Measurements from ENCODE around the gene IGFLR1. TPM values are rescaled to one million over a fixed set of nuclear protein-coding genes. Genes with fewer than 3 reads are reported as not detected.

Gene IGFLR1
- polyA plus RNA-seq, 3 donors, result 80.5 to 144 (median 119) TPM

DNA sequence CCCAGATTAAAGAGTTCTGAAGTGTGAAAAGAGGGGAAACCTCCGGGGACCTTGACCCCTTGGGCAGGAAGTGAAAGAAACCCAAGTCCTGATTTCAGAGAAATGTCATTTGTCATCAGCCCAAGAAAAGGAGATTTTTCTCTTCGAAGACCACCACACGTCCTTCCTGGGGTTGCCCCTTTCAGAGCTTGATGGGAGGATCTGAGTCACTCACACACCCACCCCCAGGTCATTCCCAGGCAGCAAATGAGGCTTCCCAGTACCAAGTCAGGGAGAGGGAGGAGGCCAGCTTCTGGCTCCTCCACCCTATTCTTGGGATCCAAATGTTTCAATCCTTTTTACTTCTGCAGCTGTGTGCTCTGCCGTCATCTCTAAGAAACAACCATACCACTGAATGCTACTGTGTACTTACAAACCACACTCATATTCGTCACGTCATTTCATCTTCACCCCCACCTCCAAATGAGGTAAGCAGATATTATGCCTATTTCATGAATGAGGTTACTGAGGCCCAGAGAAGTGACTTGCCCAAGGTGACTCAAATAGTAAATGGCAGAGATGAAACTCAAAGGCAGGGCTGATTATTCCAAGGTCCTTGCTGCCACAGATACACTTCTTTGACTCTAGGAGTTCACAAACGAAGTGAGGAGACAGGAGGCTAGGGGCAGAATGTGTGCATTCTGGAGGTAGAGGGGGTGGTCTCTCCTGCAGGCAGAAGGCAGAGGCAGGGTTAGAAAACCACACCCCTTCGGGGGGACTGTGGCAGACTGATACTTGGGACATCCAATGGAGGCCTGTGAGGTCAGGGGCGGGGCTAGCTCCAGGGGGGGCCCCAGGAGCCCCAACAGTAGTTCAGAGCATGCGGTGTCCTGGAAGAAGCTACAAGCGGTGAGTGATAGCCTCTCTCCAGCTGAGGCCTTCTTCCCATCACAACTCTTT lies 29.4 kb downstream of the IGFLR1 start:
- Histone ChIP-seq H3K4me3 (replicated peaks in 1 of 3; ENCODE audit: low read depth in 2 of 3, low read length in 3 of 3) (no peak overlapping the region), H3K4me1 (ENCODE audit: control insufficient read depth in 1 of 2, insufficient read depth in 2 of 2, low read length in 2 of 2) (peaks cover 13 to 19% of the 10 kb centered on the region in 2 donors), H3K9ac (ENCODE audit: insufficient read depth, low read length, poor library complexity, severe bottlenecking) (no peak overlapping the region), H3K9me3 (replicated peaks in 1 of 2; ENCODE audit: control insufficient read depth in 1 of 2, insufficient read depth in 1 of 2, low read length in 2 of 2) (no peaks in the 10 kb centered on the region), H3K4me2 (replicated peaks; ENCODE audit: extremely low read depth, low read length, poor library complexity, severe bottlenecking) (no peak overlapping the region), H2AFZ (ENCODE audit: insufficient read depth, low read depth, low read length, poor library complexity, severe bottlenecking) (no peak overlapping the region), H3K27ac (ENCODE audit: low read depth in 1 of 2, low read length in 2 of 2) (no peak overlapping the region), H3K36me3 (replicated peaks in 1 of 2; ENCODE audit: control insufficient read depth in 1 of 2, insufficient read depth in 2 of 2, low read length in 2 of 2) (no peaks in the 10 kb centered on the region), H4K20me1 (ENCODE audit: insufficient read depth, low read length) (no peaks in the 10 kb centered on the region), H3K27me3 (ENCODE audit: control insufficient read depth in 2 of 2, insufficient read depth in 2 of 2, low read length in 2 of 2) (no peaks in the 10 kb centered on the region), H3K79me2 (ENCODE audit: insufficient read depth, low read length) (no peaks in the 10 kb centered on the region)
- no peak for DNase-seq
- intact Hi-C loops (cut with micrococcal nuclease), result no loop called here
- Mint-ChIP-seq H3K4me3 (peak overlapping the region in 1 of 2 donors; percentile 45), H3K9me3 (no peaks in the 10 kb centered on the region), H3K27ac (peak overlapping the region in 1 of 7 donors; percentile 37), H3K36me3 (no peaks in the 10 kb centered on the region), H3K27me3 (ENCODE audit: low read depth in 3 of 3) (peaks cover 6 to 7% (median 6%) of the 10 kb centered on the region in 3 donors), H3K4me1 (peaks cover 15% of the 10 kb centered on the region)
- WGBS (ENCODE audit: insufficient coverage), result 100% methylated on average over 5 of the region's 11 CpGs
- TF ChIP-seq, protein P1, sequence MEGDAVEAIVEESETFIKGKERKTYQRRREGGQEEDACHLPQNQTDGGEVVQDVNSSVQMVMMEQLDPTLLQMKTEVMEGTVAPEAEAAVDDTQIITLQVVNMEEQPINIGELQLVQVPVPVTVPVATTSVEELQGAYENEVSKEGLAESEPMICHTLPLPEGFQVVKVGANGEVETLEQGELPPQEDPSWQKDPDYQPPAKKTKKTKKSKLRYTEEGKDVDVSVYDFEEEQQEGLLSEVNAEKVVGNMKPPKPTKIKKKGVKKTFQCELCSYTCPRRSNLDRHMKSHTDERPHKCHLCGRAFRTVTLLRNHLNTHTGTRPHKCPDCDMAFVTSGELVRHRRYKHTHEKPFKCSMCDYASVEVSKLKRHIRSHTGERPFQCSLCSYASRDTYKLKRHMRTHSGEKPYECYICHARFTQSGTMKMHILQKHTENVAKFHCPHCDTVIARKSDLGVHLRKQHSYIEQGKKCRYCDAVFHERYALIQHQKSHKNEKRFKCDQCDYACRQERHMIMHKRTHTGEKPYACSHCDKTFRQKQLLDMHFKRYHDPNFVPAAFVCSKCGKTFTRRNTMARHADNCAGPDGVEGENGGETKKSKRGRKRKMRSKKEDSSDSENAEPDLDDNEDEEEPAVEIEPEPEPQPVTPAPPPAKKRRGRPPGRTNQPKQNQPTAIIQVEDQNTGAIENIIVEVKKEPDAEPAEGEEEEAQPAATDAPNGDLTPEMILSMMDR (IDR thresholded peaks at IDR 0.05), result no peak

DNA sequence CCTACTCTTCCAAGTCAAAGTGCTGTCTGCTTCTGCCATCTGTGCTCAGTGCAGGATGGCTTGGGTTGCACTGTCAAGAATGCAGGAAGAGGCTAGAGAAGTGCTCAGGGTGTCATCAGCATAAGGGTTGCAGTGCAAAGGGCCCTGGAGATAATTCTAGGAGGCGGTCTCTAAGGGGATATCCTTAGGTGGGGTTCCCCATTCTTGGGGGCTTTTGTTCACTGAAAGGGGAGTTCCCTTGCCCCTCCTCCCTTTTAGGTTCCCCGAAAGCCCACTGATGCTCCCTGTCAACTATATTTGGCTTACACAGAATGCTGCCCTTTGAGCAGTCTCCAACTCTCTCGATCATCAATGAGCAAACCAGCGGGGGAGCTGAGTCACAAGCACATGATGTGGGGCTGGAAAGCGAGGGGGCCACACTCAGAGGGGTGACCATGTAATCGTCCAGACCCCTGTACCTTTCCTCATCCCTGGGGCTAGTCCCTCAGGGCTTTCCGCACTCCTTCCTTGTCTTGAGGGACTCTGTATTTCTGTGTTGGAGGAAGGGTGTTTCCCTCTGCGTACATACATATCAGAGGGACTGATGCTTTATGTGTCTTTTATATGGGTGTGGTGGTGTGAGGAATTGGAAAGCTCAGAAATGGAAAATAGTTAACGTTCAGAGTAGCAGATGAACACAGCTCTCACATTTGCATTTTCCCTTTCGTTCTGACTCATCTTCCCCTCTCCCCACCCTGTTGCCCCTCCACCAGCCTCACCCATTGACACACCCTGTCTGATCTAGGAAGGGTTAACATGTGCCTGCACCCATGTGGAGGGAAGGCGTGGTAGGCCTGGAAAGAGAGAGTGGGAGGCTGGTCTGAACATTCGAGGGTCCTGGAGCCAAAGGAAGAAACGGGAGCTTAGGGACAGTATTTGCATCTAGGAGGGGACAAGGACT lies 31.2 kb downstream of the IGFLR1 start:
- no peak for DNase-seq
- Mint-ChIP-seq H3K36me3 (no peaks in the 10 kb centered on the region), H3K4me3 (no peak overlapping the region), H3K4me1 (peaks cover 7% of the 10 kb centered on the region), H3K27ac (peak overlapping the region in 1 of 7 donors; percentile 34), H3K9me3 (no peaks in the 10 kb centered on the region), H3K27me3 (ENCODE audit: low read depth in 3 of 3) (peaks cover 5 to 9% (median 5%) of the 10 kb centered on the region in 3 donors)
- H3K36me3 ChIP-seq (replicated peaks in 1 of 2; ENCODE audit: control insufficient read depth in 1 of 2, insufficient read depth in 2 of 2, low read length in 2 of 2), result no peaks in the 10 kb centered on the region
- H3K4me3 ChIP-seq (replicated peaks in 1 of 3; ENCODE audit: low read depth in 2 of 3, low read length in 3 of 3), result no peak overlapping the region
- no peaks in the 10 kb centered on the region for H3K27me3 ChIP-seq (ENCODE audit: control insufficient read depth in 2 of 2, insufficient read depth in 2 of 2, low read length in 2 of 2)
- H3K9me3 ChIP-seq (replicated peaks in 1 of 2; ENCODE audit: control insufficient read depth in 1 of 2, insufficient read depth in 1 of 2, low read length in 2 of 2), result no peaks in the 10 kb centered on the region
- TF ChIP-seq, protein P1 (IDR thresholded peaks at IDR 0.05), result no peak
- no peaks in the 10 kb centered on the region for H4K20me1 ChIP-seq (ENCODE audit: insufficient read depth, low read length)
- H3K27ac ChIP-seq (ENCODE audit: low read depth in 1 of 2, low read length in 2 of 2), result no peak overlapping the region
- H2AFZ ChIP-seq (ENCODE audit: insufficient read depth, low read depth, low read length, poor library complexity, severe bottlenecking), result no peak overlapping the region
- no peak overlapping the region for H3K9ac ChIP-seq (ENCODE audit: insufficient read depth, low read length, poor library complexity, severe bottlenecking)
- 87% methylated on average over 6 of the region's 13 CpGs for whole genome bisulfite sequencing (ENCODE audit: insufficient coverage)
- intact Hi-C loops (cut with micrococcal nuclease), result no loop called here
- no peak overlapping the region for H3K4me2 ChIP-seq (replicated peaks; ENCODE audit: extremely low read depth, low read length, poor library complexity, severe bottlenecking)
- no peaks in the 10 kb centered on the region for H3K79me2 ChIP-seq (ENCODE audit: insufficient read depth, low read length)
- peaks cover 7% of the 10 kb centered on the region in 2 donors for H3K4me1 ChIP-seq (ENCODE audit: control insufficient read depth in 1 of 2, insufficient read depth in 2 of 2, low read length in 2 of 2)
